Peyer's patch (tissue), 4 donors: Measurements from ENCODE around the gene PRKCI. TPM values are rescaled to one million over a fixed set of nuclear protein-coding genes. Genes with fewer than 3 reads are reported as not detected.

Experiments
- DNase-seq, 3 donors: peaks; one replicate each; pipeline ENCODE4 v3.0.0-alpha.2; 2017 to 2019
- H3K27ac ChIP-seq, 4 donors: fragments of 200-600 bp; sonication (generic); one replicate each; pipeline ENCODE4 v1.5.1; 2016 to 2019
- H3K27me3 ChIP-seq, 2 donors: fragments of 200-600 bp; sonication (generic); one replicate each; pipeline ENCODE4 v1.5.1; 2019
- H3K36me3 ChIP-seq, 3 donors: fragments of 200-600 bp; sonication (generic); one replicate each; pipeline ENCODE4 v1.5.1; 2016 to 2019
- H3K4me1 ChIP-seq, 4 donors: fragments of 200-600 bp; sonication (generic); one replicate each; pipeline ENCODE4 v1.5.1; 2016 to 2019
- H3K4me3 ChIP-seq, 4 donors: fragments of 200-600 bp; sonication (generic); 1 replicate in 3 of 4; 2 replicates in 1 of 4; pipeline ENCODE4 v1.5.1; 2016 to 2019; ENCODE audit warnings: mild to moderate bottlenecking in 1 of 4
- H3K9me3 ChIP-seq, 4 donors: fragments of 200-600 bp; sonication (generic); one replicate each; pipeline ENCODE4 v1.5.1; 2016 to 2019; ENCODE audit warnings: mild to moderate bottlenecking in 1 of 4
- CTCF ChIP-seq, 6 experiments: fragments of 450-650 bp in 4 of 6; fragments of 200-600 bp in 2 of 6; sonication (generic) in 1 of 6; IDR thresholded peaks; one replicate each; pipeline ENCODE4 v1.5.1; 2017 to 2019; ENCODE audit warnings: antibody characterized with exemption in 6 of 6, mild to moderate bottlenecking in 3 of 6, moderate library complexity in 1 of 6
- POLR2A ChIP-seq, 2 donors: fragments of 450-650 bp; IDR thresholded peaks; one replicate each; pipeline ENCODE4 v1.5.1; 2017; ENCODE audit warnings: antibody characterized with exemption in 2 of 2, mild to moderate bottlenecking in 2 of 2, moderate library complexity in 2 of 2
- total RNA-seq, 4 donors: library from RNA; depleted of rRNA; stranded (reverse); fragments of >200 nt; gene quantifications; one replicate each; pipeline ENCODE4 v1.1.0, GENCODE V29; 2016

The PRKCI gene
- total RNA-seq, 4 donors from 2014 or later = 22.1 to 50.3 (median 43.5) TPM

DNA sequence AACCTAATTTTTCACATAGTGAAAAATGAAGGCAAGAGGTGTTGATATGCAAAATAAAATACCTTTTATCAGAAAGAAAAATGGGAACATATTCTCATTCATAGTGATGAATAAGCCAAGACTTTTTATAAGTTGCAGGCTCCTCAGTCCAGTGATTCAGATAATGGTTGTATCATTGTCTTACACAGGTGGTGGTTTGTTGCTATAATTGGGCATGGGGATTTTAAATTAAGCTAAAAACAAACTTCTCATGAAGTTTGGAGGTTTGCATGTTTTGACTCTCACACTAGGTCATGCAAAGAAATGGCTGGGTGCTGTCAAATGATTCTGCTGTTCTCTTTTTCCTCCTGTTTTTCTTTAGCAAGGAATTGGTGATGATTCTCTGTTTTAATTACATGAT is 74.5 kb downstream of the PRKCI start:
- Histone ChIP-seq H3K4me3 (no peak overlapping the region), H3K27ac (no peak overlapping the region), H3K4me1 (no peaks in the 10 kb centered on the region), H3K27me3 (no peaks in the 10 kb centered on the region), H3K36me3 (peaks cover 0 to 50% (median 0%) of the 10 kb centered on the region in 3 donors), H3K9me3 (no peaks in the 10 kb centered on the region)
- no peak for TF ChIP-seq POLR2A (IDR thresholded peaks at IDR 0.05)
- no peak for TF ChIP-seq CTCF (IDR thresholded peaks at IDR 0.05)
- DNase-seq = no peak

DNA sequence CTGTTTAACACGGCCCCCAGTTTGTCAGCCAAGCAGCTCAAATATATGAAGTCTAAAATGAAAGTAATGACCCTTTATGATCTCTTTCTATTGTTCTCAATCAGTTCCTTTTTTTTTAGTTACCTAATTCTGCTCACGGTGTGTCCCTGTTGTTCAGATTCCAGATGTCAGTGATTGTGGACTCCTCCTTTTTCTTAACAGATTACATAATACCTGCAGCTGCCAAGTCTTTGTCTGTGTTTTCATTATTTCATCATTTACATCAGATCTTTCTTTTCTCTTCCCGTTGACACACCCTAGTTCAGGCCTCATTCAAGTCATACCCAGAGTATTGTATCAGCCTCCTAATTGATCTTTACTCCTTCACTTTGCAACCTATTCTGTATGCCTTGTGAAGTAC is 79.2 kb downstream of the PRKCI start:
- H3K9me3 ChIP-seq = no peaks in the 10 kb centered on the region
- no peak overlapping the region for H3K27ac ChIP-seq
- H3K4me3 ChIP-seq = no peak overlapping the region
- TF ChIP-seq POLR2A (IDR thresholded peaks at IDR 0.05) = no peak
- TF ChIP-seq CTCF (IDR thresholded peaks at IDR 0.05) = no peak
- DNase-seq = no peak
- H3K36me3 ChIP-seq = peaks cover 0 to 36% (median 0%) of the 10 kb centered on the region in 3 donors
- H3K4me1 ChIP-seq = no peaks in the 10 kb centered on the region
- H3K27me3 ChIP-seq = no peaks in the 10 kb centered on the region

- no peak overlapping the region for H3K27ac ChIP-seq
- no peaks in the 10 kb centered on the region for H3K27me3 ChIP-seq
- H3K4me3 ChIP-seq = no peak overlapping the region
- H3K36me3 ChIP-seq = peaks cover 0 to 35% (median 0%) of the 10 kb centered on the region in 3 donors
- no peaks in the 10 kb centered on the region for H3K9me3 ChIP-seq
- H3K4me1 ChIP-seq = no peaks in the 10 kb centered on the region
- no peak for DNase-seq
- TF ChIP-seq CTCF (IDR thresholded peaks at IDR 0.05) = no peak
- TF ChIP-seq POLR2A (IDR thresholded peaks at IDR 0.05) = no peak
Observed at GRCh38 chr3:170302008-170302407, 79.8 kb downstream of the PRKCI start.

GRCh38 chr3:170306015-170306414 is 83.8 kb downstream of the PRKCI start:
- H3K9me3 ChIP-seq = no peaks in the 10 kb centered on the region
- no peak overlapping the region for H3K4me3 ChIP-seq
- H3K27ac ChIP-seq = no peak overlapping the region
- H3K27me3 ChIP-seq = no peaks in the 10 kb centered on the region
- H3K36me3 ChIP-seq = peaks cover 0 to 4% (median 0%) of the 10 kb centered on the region in 3 donors
- TF ChIP-seq CTCF (IDR thresholded peaks at IDR 0.05) = no peak
- no peaks in the 10 kb centered on the region for H3K4me1 ChIP-seq
- no peak for DNase-seq

DNA sequence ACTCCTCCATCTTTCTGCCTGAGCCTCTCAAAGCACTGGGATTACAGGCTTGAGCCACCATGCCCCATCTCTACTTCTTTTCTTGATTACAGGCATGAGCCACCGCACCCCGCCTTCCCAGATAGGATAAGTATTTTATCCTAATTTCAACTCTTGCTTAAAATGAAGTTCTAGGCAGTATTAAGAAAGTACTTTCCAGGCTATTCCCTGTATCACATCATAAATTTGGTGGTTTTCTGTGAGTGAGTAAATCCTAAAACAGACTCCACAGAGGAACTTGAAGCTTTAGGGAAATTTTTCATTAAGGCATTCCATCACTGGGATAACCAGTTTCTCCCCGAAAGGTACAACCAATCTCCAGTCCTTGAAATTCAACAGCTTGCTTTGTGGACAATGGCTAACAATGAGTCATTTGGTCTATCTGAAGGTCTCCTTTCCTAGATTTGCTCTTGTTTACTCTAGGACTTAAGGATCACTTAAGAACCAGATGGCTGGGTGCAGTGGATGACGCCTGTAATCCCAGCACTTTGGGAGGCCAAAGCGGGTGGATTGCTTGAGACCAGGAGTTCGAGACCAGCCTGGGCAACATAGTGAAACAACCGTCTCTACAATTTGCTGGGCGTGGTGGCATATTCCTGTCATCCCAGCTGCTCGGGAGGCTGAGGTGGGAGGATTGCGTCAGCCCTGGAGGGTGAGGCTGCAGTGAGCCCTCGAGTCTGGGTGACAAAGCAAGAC is 85.6 kb downstream of the PRKCI start:
- H3K36me3 ChIP-seq = peaks cover 0 to 4% (median 0%) of the 10 kb centered on the region in 3 donors
- no peaks in the 10 kb centered on the region for H3K9me3 ChIP-seq
- H3K27me3 ChIP-seq = no peaks in the 10 kb centered on the region
- H3K4me1 ChIP-seq = no peaks in the 10 kb centered on the region
- TF ChIP-seq POLR2A (IDR thresholded peaks at IDR 0.05) (no peak), CTCF (IDR thresholded peaks at IDR 0.05) (no peak)
- H3K27ac ChIP-seq = no peak overlapping the region
- no peak overlapping the region for H3K4me3 ChIP-seq
- DNase-seq = no peak
